Nephron (organoid): ENCODE measurements around the gene MRPS18C.

Source experiments
- H3K27ac Mint-ChIP-seq, 3 experiments: 2 replicates each; pipeline ENCODE4 v1.8.0; 2020; ENCODE audit warnings: mixed read lengths in 3 of 3, mild to moderate bottlenecking in 2 of 3, moderate library complexity in 1 of 3
- H3K27me3 Mint-ChIP-seq: 2 replicates; pipeline ENCODE4 v1.8.0; 2021; ENCODE audit warnings: low read depth, mild to moderate bottlenecking, moderate library complexity, mixed read lengths
- H3K36me3 Mint-ChIP-seq: 2 replicates; pipeline ENCODE4 v1.8.0; 2020; ENCODE audit warnings: low read depth, mixed read lengths
- H3K4me1 Mint-ChIP-seq: 2 replicates; pipeline ENCODE4 v1.8.0; 2020; ENCODE audit warnings: mixed read lengths
- H3K4me3 Mint-ChIP-seq, 3 experiments: 2 replicates each; pipeline ENCODE4 v1.8.0; 2020; ENCODE audit warnings: mild to moderate bottlenecking in 3 of 3, mixed read lengths in 3 of 3, moderate library complexity in 2 of 3
- H3K9me3 Mint-ChIP-seq: 2 replicates; pipeline ENCODE4 v1.8.0; 2020; ENCODE audit warnings: mixed read lengths
- TF ChIP-seq, protein P1 (sequence below), 3 experiments: fragments of 200-600 bp; sonication (generic); IDR thresholded peaks; one replicate each; pipeline ENCODE4 v1.5.0; 2021; ENCODE audit warnings: antibody characterized with exemption in 3 of 3; ENCODE audit not compliant: unreplicated experiment in 3 of 3

Gene MRPS18C

DNA sequence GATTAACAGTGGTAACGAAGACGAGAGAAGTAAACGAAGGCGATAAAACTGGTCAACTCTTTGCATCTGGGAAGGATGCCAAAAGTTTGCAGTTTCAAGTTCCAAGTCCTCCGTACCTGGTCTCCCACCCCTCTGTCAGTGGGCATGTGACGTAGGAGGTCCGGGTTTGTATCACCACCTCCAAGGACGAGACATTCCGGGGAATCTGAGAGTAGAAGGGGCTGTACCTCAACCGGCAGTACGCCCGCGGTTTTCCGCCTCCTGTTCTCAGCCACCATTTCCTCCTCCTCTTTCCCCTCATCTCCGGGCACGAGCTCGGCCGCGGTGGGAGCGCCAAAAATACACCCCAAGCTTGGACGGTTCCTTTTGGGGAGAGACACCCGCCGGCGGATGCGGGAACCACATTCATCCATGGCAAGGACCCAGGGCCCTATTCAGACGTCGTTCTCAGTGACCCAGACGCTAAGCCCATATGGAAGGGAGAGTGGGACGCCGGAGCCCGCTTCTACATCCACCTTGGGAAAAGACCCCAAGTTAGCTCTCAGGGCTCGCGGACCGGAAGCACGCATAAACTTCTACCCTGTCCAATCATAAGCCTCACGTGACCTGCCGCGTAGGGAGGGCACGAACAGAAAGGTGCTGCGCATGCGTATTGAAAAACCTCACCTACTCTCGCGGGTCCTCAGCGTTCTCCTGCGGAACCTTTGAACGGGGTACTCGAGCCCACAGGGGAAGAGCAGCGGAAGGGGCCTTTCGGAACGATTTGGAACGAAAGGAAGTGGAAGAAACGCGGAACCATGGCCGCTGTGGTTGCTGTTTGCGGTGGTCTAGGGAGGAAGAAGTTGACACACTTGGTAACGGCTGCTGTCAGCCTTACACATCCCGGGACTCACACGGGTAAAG, at the start of gene MRPS18C, which contains the start of gene HELQ:
MRPS18C (plus strand) TSS at position 778 of the 903 bp plus-strand sequence; CDS start at position 798, 20 bp downstream.
HELQ (minus strand) TSS at position 543 of the 903 bp plus-strand sequence; CDS start at position 413, 130 bp downstream.
- Mint-ChIP-seq H3K9me3 (no peaks in the 10 kb centered on the region), H3K4me1 (peaks cover 26% of the 10 kb centered on the region)
- TF ChIP-seq, protein P1, sequence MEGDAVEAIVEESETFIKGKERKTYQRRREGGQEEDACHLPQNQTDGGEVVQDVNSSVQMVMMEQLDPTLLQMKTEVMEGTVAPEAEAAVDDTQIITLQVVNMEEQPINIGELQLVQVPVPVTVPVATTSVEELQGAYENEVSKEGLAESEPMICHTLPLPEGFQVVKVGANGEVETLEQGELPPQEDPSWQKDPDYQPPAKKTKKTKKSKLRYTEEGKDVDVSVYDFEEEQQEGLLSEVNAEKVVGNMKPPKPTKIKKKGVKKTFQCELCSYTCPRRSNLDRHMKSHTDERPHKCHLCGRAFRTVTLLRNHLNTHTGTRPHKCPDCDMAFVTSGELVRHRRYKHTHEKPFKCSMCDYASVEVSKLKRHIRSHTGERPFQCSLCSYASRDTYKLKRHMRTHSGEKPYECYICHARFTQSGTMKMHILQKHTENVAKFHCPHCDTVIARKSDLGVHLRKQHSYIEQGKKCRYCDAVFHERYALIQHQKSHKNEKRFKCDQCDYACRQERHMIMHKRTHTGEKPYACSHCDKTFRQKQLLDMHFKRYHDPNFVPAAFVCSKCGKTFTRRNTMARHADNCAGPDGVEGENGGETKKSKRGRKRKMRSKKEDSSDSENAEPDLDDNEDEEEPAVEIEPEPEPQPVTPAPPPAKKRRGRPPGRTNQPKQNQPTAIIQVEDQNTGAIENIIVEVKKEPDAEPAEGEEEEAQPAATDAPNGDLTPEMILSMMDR (IDR thresholded peaks at IDR 0.05; ENCODE audit: unreplicated experiment in 3 of 3), result no peak

DNA sequence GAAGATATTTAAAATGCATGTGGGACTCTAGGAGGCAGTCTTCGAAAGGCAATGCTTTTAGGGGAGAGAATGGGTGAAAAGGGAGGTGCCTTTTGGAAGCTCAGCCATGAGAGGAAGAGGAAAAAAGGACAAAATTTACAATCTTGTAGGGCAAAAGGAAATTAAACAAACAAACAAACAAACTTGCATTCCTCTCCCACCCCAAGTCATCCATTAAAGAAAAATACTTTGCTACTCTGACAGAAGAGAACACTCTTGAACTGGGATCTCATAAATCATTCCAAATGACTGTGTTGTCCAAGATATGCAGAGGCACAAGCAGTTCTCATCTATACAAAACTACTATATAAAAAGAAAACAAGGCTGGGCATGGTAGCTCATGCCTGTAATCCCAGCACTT, 47.0 kb upstream of the MRPS18C start:
- no peaks in the 10 kb centered on the region for H3K27me3 Mint-ChIP-seq
- H3K9me3 Mint-ChIP-seq, result no peaks in the 10 kb centered on the region
- no peak overlapping the region for H3K27ac Mint-ChIP-seq
- peaks cover 36% of the 10 kb centered on the region for H3K36me3 Mint-ChIP-seq
- H3K4me3 Mint-ChIP-seq, result no peak overlapping the region
- TF ChIP-seq, protein P1 (IDR thresholded peaks at IDR 0.05; ENCODE audit: unreplicated experiment in 3 of 3), result no peak
- no peaks in the 10 kb centered on the region for H3K4me1 Mint-ChIP-seq

More for the DNA sequence above, at the start of gene MRPS18C, which contains the start of gene HELQ:
- peak within 1 kb of the TSS; percentile 99 to 100 (median 100) for H3K4me3 Mint-ChIP-seq
- H3K27me3 Mint-ChIP-seq, result no peaks in the 10 kb centered on the region
- H3K36me3 Mint-ChIP-seq, result peaks cover 50% of the 10 kb centered on the region
- H3K27ac Mint-ChIP-seq, result peak within 1 kb of the TSS; percentile 99 to 100 (median 100)

DNA sequence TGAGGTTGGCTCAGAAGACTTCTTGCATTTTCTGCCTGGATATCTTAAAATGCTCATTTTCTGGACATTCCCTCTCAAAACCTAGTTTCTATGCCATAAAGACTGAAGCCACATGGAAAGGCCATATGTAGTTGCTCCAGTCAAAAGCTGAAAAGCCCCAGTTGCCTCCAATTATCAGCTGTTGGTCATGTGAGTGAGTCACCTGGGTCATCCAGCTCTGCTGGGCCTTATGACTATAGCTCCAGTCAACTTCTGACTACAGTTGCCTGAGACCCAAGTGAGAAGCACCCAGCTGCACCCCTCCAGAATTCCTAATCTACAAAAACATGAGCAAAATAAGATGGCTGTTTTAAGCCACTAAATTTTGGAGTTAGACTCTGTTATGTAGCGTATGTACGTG, 42.2 kb upstream of the MRPS18C start:
- H3K27ac Mint-ChIP-seq, result no peak overlapping the region

DNA sequence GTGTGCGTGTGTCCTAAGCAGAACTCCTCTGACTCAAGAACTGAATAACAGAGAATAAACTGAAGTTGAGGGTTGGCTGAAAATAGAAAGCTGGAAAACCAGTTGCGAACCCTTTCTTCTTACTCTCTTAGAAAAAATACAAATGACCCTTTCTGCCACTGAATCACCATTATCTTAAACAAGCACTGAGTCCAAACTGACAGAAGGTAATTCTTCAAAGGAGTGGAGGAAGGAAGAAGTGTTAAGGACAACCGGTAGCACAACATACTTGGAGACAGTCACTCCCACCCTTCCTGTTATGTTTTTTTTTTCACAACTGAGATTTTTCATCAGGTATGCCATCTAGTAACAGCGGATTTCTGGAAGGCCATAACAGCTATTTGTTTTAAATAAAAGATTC, 38.3 kb upstream of the MRPS18C start:
- H3K4me3 Mint-ChIP-seq, result no peak overlapping the region
- H3K9me3 Mint-ChIP-seq, result no peaks in the 10 kb centered on the region
- H3K36me3 Mint-ChIP-seq, result peaks cover 33% of the 10 kb centered on the region
- H3K27ac Mint-ChIP-seq, result no peak overlapping the region
- H3K4me1 Mint-ChIP-seq, result no peaks in the 10 kb centered on the region
- H3K27me3 Mint-ChIP-seq, result no peaks in the 10 kb centered on the region
- TF ChIP-seq, protein P1 (IDR thresholded peaks at IDR 0.05; ENCODE audit: unreplicated experiment in 3 of 3), result no peak

More for the DNA sequence above, 42.2 kb upstream of the MRPS18C start:
- Mint-ChIP-seq H3K4me1 (no peaks in the 10 kb centered on the region), H3K36me3 (peaks cover 36% of the 10 kb centered on the region), H3K9me3 (no peaks in the 10 kb centered on the region), H3K4me3 (no peak overlapping the region), H3K27me3 (no peaks in the 10 kb centered on the region)
- TF ChIP-seq, protein P1 (IDR thresholded peaks at IDR 0.05; ENCODE audit: unreplicated experiment in 3 of 3), result no peak

DNA sequence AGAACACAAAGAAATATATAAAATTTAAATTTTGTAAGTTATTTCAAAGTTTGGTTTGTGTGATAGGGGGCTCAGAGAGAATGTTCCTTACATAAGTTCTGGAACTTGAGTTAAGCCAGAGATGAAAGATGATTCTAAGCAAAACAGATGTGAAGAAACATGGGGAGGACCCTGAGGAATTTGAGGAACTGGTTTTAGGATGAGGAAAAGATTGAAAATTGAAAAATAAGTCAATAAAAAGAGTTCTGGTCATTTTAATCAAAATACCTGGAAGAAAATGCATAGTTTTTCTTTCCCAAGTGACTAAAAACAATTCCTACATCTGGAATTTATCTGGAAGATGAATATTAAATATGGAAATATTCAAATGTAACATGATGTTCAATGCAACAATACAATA, 37.6 kb upstream of the MRPS18C start:
- H3K4me3 Mint-ChIP-seq, result no peak overlapping the region
- TF ChIP-seq, protein P1 (IDR thresholded peaks at IDR 0.05; ENCODE audit: unreplicated experiment in 3 of 3), result no peak
- H3K27ac Mint-ChIP-seq, result no peak overlapping the region
- peaks cover 32% of the 10 kb centered on the region for H3K36me3 Mint-ChIP-seq
- no peaks in the 10 kb centered on the region for H3K27me3 Mint-ChIP-seq
- H3K9me3 Mint-ChIP-seq, result no peaks in the 10 kb centered on the region
- no peaks in the 10 kb centered on the region for H3K4me1 Mint-ChIP-seq
